Astrocyte (in vitro differentiated cells and primary cell): ENCODE measurements around the gene BRSK1. TPM values are rescaled to one million over a fixed set of nuclear protein-coding genes. Genes with fewer than 3 reads are reported as not detected.

Experiments used
- DNase-seq: peaks from one replicate; pipeline ENCODE4 v3.0.0-alpha.2; 2010; ENCODE audit warnings: low read depth
- FAIRE-seq: peaks from 2 replicates; lab custom pipeline; 2011; peaks lifted over from hg19 to GRCh38; lab: Jason Lieb, UNC
- H2AFZ ChIP-seq: 2 replicates; pipeline ENCODE4 v1.6.0; 2012; ENCODE audit warnings: low read depth, low read length, inconsistent platforms
- H3K27ac ChIP-seq: 2 replicates; pipeline ENCODE4 v1.5.1; 2011; ENCODE audit warnings: low read depth, low read length, inconsistent platforms
- H3K27me3 ChIP-seq: 2 replicates; pipeline ENCODE4 v1.6.0; 2011; ENCODE audit warnings: low read length, inconsistent platforms; ENCODE audit not compliant: insufficient read depth
- H3K36me3 ChIP-seq: 2 replicates; pipeline ENCODE4 v1.5.1; 2011; ENCODE audit warnings: low read length, inconsistent platforms; ENCODE audit not compliant: insufficient read depth
- H3K4me1 ChIP-seq: 2 replicates; pipeline ENCODE4 v1.5.1; 2011; ENCODE audit warnings: low read length, inconsistent platforms; ENCODE audit not compliant: insufficient read depth
- H3K4me2 ChIP-seq: 2 replicates; pipeline ENCODE4 v1.6.0; 2012; ENCODE audit warnings: low read length, inconsistent platforms
- H3K4me3 ChIP-seq: 2 replicates; pipeline ENCODE4 v1.5.1; 2011; ENCODE audit warnings: low read depth, mild to moderate bottlenecking, low read length, inconsistent platforms; ENCODE audit not compliant: insufficient read depth
- H3K79me2 ChIP-seq: 2 replicates; pipeline ENCODE4 v1.6.0; 2012; ENCODE audit warnings: mild to moderate bottlenecking, low read length, inconsistent platforms; ENCODE audit not compliant: insufficient read depth
- H3K9ac ChIP-seq: 2 replicates; pipeline ENCODE4 v1.6.0; 2012; ENCODE audit warnings: mild to moderate bottlenecking, low read length, inconsistent platforms
- H3K9me3 ChIP-seq: 2 replicates; pipeline ENCODE4 v1.5.1; 2012; ENCODE audit warnings: low read depth, mild to moderate bottlenecking, low read length, inconsistent platforms; ENCODE audit not compliant: insufficient read depth
- H4K20me1 ChIP-seq: 2 replicates; pipeline ENCODE4 v1.6.0; 2012; ENCODE audit warnings: low read length, inconsistent platforms; ENCODE audit not compliant: insufficient read depth
- H3K27ac Mint-ChIP-seq: one replicate; pipeline ENCODE4 v1.8.0; 2021; ENCODE audit warnings: mild to moderate bottlenecking, mixed read lengths; ENCODE audit not compliant: unreplicated experiment
- H3K27me3 Mint-ChIP-seq: one replicate; pipeline ENCODE4 v1.8.0; 2021; ENCODE audit warnings: low read depth, mixed read lengths; ENCODE audit not compliant: unreplicated experiment
- H3K36me3 Mint-ChIP-seq: one replicate; pipeline ENCODE4 v1.8.0; 2021; ENCODE audit warnings: low read depth, mixed read lengths; ENCODE audit not compliant: unreplicated experiment
- H3K4me1 Mint-ChIP-seq: one replicate; pipeline ENCODE4 v1.8.0; 2021; ENCODE audit warnings: low read depth, mixed read lengths; ENCODE audit not compliant: unreplicated experiment
- H3K4me3 Mint-ChIP-seq: one replicate; pipeline ENCODE4 v1.8.0; 2021; ENCODE audit warnings: mild to moderate bottlenecking, moderate library complexity, mixed read lengths; ENCODE audit not compliant: unreplicated experiment
- H3K9me3 Mint-ChIP-seq: one replicate; pipeline ENCODE4 v1.8.0; 2021; ENCODE audit warnings: mild to moderate bottlenecking, mixed read lengths; ENCODE audit not compliant: unreplicated experiment
- EZH2 ChIP-seq: IDR thresholded peaks from 2 replicates; pipeline ENCODE4 v1.6.1; 2012; ENCODE audit warnings: mild to moderate bottlenecking, low read length, inconsistent platforms; ENCODE audit not compliant: insufficient read depth
- total RNA-seq: library from RNA; stranded (reverse); gene quantifications from 2 replicates; pipeline ENCODE4 v1.2.1, GENCODE V29; 2021
- TF ChIP-seq, protein P1 (sequence below): IDR thresholded peaks from 2 replicates; pipeline ENCODE4 v1.5.1; 2011; ENCODE audit warnings: low read depth, mild to moderate bottlenecking, inconsistent platforms, low read length, moderate library complexity; ENCODE audit not compliant: insufficient read depth

Gene BRSK1
- total RNA-seq, 1 donor from 2014 or later, result 18.8 TPM

DNA sequence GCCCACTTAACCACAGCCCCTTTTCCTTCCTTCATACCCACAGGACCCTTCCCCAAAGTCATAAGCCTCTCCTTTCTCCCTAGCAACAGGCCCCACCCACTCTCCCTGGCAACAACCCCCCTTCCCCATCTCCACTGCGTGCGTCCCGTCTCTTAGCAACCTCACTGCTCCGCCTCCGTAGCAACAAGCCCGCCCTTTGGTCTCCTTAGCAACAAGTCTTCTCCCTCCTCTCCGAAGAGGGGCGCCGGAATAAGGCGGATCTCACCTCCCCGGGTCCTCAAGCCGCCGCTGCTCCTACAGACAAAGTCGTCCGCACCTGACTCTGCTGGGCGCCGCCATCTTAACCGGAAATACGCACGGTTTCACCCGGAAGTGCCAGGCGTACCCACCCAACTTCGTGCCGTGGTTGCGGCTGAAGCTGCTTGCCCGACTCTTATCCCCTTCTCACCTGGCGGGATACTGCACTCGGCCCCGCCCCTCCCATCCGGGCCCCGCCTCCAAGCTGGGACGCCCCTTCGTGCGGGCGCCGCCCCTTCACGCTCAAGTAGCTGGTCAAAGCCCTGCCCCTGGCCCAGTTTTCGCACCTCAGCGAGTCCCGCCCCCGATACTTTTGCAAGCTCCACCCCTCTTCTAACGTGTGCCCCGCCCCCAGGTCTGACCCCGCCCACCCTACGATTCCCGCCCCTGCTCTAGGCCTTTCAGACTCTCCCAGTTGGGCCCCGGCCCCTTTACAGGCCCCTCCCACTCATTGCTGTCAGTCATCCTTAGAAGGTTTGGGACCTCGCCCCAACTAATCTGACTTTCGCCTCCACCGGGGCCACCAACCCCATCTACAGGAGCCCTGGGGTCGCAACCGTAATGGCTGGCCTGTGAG is 3.8 kb upstream of the BRSK1 start, which contains the start of gene HSPBP1:
TSS of gene HSPBP1 (minus strand) at position 341 of the 874 bp plus-strand sequence. CDS start 502 bp downstream, outside the sequence.
- Mint-ChIP-seq H3K27ac (peak within 1 kb of the TSS; percentile 99), H3K9me3 (no peaks in the 10 kb centered on the region), H3K4me1 (no peaks in the 10 kb centered on the region), H3K4me3 (peak within 1 kb of the TSS; percentile 99), H3K27me3 (no peaks in the 10 kb centered on the region), H3K36me3 (peaks cover 7% of the 10 kb centered on the region)
- H3K9ac ChIP-seq, result peak within 1 kb of the TSS; percentile 88
- TF ChIP-seq, protein P1, sequence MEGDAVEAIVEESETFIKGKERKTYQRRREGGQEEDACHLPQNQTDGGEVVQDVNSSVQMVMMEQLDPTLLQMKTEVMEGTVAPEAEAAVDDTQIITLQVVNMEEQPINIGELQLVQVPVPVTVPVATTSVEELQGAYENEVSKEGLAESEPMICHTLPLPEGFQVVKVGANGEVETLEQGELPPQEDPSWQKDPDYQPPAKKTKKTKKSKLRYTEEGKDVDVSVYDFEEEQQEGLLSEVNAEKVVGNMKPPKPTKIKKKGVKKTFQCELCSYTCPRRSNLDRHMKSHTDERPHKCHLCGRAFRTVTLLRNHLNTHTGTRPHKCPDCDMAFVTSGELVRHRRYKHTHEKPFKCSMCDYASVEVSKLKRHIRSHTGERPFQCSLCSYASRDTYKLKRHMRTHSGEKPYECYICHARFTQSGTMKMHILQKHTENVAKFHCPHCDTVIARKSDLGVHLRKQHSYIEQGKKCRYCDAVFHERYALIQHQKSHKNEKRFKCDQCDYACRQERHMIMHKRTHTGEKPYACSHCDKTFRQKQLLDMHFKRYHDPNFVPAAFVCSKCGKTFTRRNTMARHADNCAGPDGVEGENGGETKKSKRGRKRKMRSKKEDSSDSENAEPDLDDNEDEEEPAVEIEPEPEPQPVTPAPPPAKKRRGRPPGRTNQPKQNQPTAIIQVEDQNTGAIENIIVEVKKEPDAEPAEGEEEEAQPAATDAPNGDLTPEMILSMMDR, result no peak
- no peak for FAIRE-seq
- peak within 1 kb of the TSS; percentile 90 for H3K4me3 ChIP-seq
- no peaks in the 10 kb centered on the region for H3K27me3 ChIP-seq
- peak within 1 kb of the TSS; percentile 97 for H3K4me2 ChIP-seq
- DNase-seq, result peak; percentile 90
- H3K36me3 ChIP-seq, result no peaks in the 10 kb centered on the region
- no peaks in the 10 kb centered on the region for H4K20me1 ChIP-seq
- no peaks in the 10 kb centered on the region for H3K9me3 ChIP-seq
- peak within 1 kb of the TSS; percentile 74 for H3K27ac ChIP-seq
- peaks cover 6% of the 10 kb centered on the region for H3K79me2 ChIP-seq
- peaks cover 7% of the 10 kb centered on the region for H3K4me1 ChIP-seq
- peak within 1 kb of the TSS; percentile 85 for H2AFZ ChIP-seq

DNA sequence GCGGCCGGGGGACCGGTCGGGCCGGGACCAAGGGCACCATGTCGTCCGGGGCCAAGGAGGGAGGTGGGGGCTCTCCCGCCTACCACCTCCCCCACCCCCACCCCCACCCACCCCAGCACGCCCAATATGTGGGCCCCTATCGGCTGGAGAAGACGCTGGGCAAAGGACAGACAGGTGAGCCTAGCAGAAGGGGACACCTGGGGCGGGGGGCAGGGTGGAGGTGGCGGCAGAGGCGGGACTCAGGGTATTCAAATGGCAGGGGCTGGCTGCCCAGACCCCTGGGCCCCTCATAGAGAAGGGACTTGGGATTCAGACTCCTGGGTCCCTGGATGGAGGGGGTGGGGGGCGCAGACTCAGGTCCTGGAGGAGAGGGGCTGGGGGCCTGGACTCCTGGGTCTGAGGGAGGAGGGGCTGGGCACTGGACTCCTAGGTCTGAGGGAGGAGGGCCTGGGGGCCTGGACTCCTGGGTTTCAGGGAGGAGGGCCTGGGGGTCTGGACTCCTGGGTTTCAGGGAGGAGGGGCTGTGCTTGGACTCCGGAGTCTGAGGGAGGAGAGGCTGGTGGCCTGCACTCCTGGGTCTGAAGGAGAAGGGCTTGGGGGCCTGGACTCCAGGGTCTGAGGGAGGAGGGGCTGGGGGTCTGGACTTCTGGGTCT is 735 bp downstream of the BRSK1 start:
- H3K9me3 ChIP-seq, result no peaks in the 10 kb centered on the region
- DNase-seq (no peak), FAIRE-seq (no peak)
- H3K27ac ChIP-seq, result no peak overlapping the region
- H2AFZ ChIP-seq, result no peak overlapping the region
- Mint-ChIP-seq H3K9me3 (no peaks in the 10 kb centered on the region), H3K27me3 (no peaks in the 10 kb centered on the region), H3K4me1 (no peaks in the 10 kb centered on the region), H3K4me3 (peak overlapping the region; percentile 82), H3K36me3 (no peaks in the 10 kb centered on the region), H3K27ac (peak overlapping the region; percentile 34)
- peak overlapping the region; percentile 82 for H3K4me2 ChIP-seq
- H3K9ac ChIP-seq, result peak overlapping the region; percentile 65
- no peak for TF ChIP-seq EZH2
- TF ChIP-seq, protein P1, result no peak
- no peaks in the 10 kb centered on the region for H3K36me3 ChIP-seq
- H3K79me2 ChIP-seq, result peaks cover 10% of the 10 kb centered on the region
- no peaks in the 10 kb centered on the region for H4K20me1 ChIP-seq
- H3K27me3 ChIP-seq, result no peaks in the 10 kb centered on the region
- H3K4me3 ChIP-seq, result peak overlapping the region; percentile 37
- H3K4me1 ChIP-seq, result peaks cover 11% of the 10 kb centered on the region
